Activated CD8-positive, alpha-beta T cell treated with anti-CD3 and anti-CD28 coated beads, Interleukin-2, amount 10 ng/mL, durations not matched to agents 7 days and 5 days (primary cell): ENCODE measurements around the gene UNC119B. TPM values are rescaled to one million over a fixed set of nuclear protein-coding genes. Genes with fewer than 3 reads are reported as not detected.
A peak's percentile ranks its signal among the peaks of the same experiment; 100 is the strongest.

ENCODE experiments used
- ATAC-seq: fragments of 150-1000 bp; cut with Tn5 transposase; one replicate; pipeline ENCODE4 v1.10.0; 2021; ENCODE audit warnings: moderate library complexity
- CTCF ChIA-PET: fragments of 350-600 bp; sonication (Branson Sonifier 250); formaldehyde crosslinking; loops from one replicate; lab custom pipeline; 2021; ENCODE audit warnings: antibody characterized with exemption; lab: Charles Lee
- POLR2A ChIA-PET: fragments of 350-600 bp; sonication (Branson Sonifier 250); formaldehyde crosslinking; loops from one replicate; lab custom pipeline; 2021; ENCODE audit warnings: antibody characterized with exemption; lab: Charles Lee
- DNase-seq: peaks from one replicate; pipeline ENCODE4 v3.0.0-alpha.2; 2020
- H3K27ac Mint-ChIP-seq: one replicate; pipeline ENCODE4 v1.8.0; 2021; ENCODE audit warnings: mild to moderate bottlenecking, mixed read lengths
- H3K27me3 Mint-ChIP-seq: one replicate; pipeline ENCODE4 v1.8.0; 2021; ENCODE audit warnings: low read depth, mixed read lengths
- H3K36me3 Mint-ChIP-seq: one replicate; pipeline ENCODE4 v1.8.0; 2021; ENCODE audit warnings: low read depth, mixed read lengths
- H3K4me1 Mint-ChIP-seq: one replicate; pipeline ENCODE4 v1.8.0; 2021; ENCODE audit warnings: low read depth, mixed read lengths
- H3K4me3 Mint-ChIP-seq: one replicate; pipeline ENCODE4 v1.8.0; 2021; ENCODE audit warnings: mild to moderate bottlenecking, mixed read lengths
- H3K9me3 Mint-ChIP-seq: one replicate; pipeline ENCODE4 v1.8.0; 2022; ENCODE audit warnings: mixed read lengths; ENCODE audit not compliant: insufficient read depth
- total RNA-seq, 2 experiments: library from RNA; stranded (reverse); gene quantifications; one replicate each; pipeline ENCODE4 v1.2.3, GENCODE V29; 2021

UNC119B gene
- total RNA-seq, 2 experiments from 2014 or later, result 18.5 to 18.9 TPM

GRCh38 chr12:120760349-120761254 lies 50.3 kb downstream of the UNC119B start:
- Mint-ChIP-seq H3K27me3 (no peaks in the 10 kb centered on the region), H3K9me3 (peaks cover under 1% of the 10 kb centered on the region), H3K36me3 (peaks cover 13% of the 10 kb centered on the region), H3K27ac (peak overlapping the region; percentile 64), H3K4me1 (no peaks in the 10 kb centered on the region), H3K4me3 (no peak overlapping the region)
- ChIA-PET CTCF (no interaction called here), POLR2A (no interaction called here)
- DNase-seq (no peak), ATAC-seq (no peak)

- DNase-seq, result no peak
- H3K27ac Mint-ChIP-seq, result no peak overlapping the region
- ChIA-PET POLR2A (no interaction called here), CTCF (interaction anchor here (0.9 to 1.1 kb wide), 2 partner anchors 9 to 210 kb away, joined by 3 read pairs; no protein-coding TSS in a partner anchor)
- no peaks in the 10 kb centered on the region for H3K4me1 Mint-ChIP-seq
- H3K9me3 Mint-ChIP-seq, result no peaks in the 10 kb centered on the region
- H3K27me3 Mint-ChIP-seq, result no peaks in the 10 kb centered on the region
- peaks cover 13% of the 10 kb centered on the region for H3K36me3 Mint-ChIP-seq
- no peak for ATAC-seq
- H3K4me3 Mint-ChIP-seq, result no peak overlapping the region
These were observed 51.3 kb downstream of the UNC119B start for GRCh38 chr12:120761519-120761934.

GRCh38 chr12:120762086-120762485 lies 51.8 kb downstream of the UNC119B start:
- no peak for ATAC-seq
- DNase-seq, result no peak
- no peak overlapping the region for H3K27ac Mint-ChIP-seq
- no peaks in the 10 kb centered on the region for H3K9me3 Mint-ChIP-seq
- no peaks in the 10 kb centered on the region for H3K27me3 Mint-ChIP-seq
- no peak overlapping the region for H3K4me3 Mint-ChIP-seq
- no peaks in the 10 kb centered on the region for H3K4me1 Mint-ChIP-seq
- ChIA-PET CTCF (interaction anchor here (0.9 to 1.1 kb wide), 2 partner anchors 9 to 210 kb away, joined by 3 read pairs; no protein-coding TSS in a partner anchor), POLR2A (interaction anchor here (1.1 kb wide), 1 partner anchor 210 kb away, joined by 3 read pairs; no protein-coding TSS in a partner anchor)
- peaks cover 16% of the 10 kb centered on the region for H3K36me3 Mint-ChIP-seq

- H3K4me1 Mint-ChIP-seq, result no peaks in the 10 kb centered on the region
- no peak overlapping the region for H3K27ac Mint-ChIP-seq
- POLR2A ChIA-PET, result no interaction called here
- DNase-seq (no peak), ATAC-seq (no peak)
- H3K4me3 Mint-ChIP-seq, result no peak overlapping the region
- H3K9me3 Mint-ChIP-seq, result no peaks in the 10 kb centered on the region
- CTCF ChIA-PET, result interaction anchor here (0.6 kb wide), 1 partner anchor 12 kb away, joined by 3 read pairs; no protein-coding TSS in a partner anchor
- H3K36me3 Mint-ChIP-seq, result peaks cover 16% of the 10 kb centered on the region
- H3K27me3 Mint-ChIP-seq, result no peaks in the 10 kb centered on the region
These were observed 53.0 kb downstream of the UNC119B start for GRCh38 chr12:120763250-120763649.

GRCh38 chr12:120764816-120765215 lies 54.6 kb downstream of the UNC119B start:
- no peaks in the 10 kb centered on the region for H3K9me3 Mint-ChIP-seq
- peaks cover 16% of the 10 kb centered on the region for H3K36me3 Mint-ChIP-seq
- CTCF ChIA-PET, result interaction anchor here (0.8 to 2.7 kb wide), 3 partner anchors 11 to 207 kb away, joined by 3 to 9 read pairs (median 3); no protein-coding TSS in a partner anchor
- DNase-seq, result no peak
- H3K4me1 Mint-ChIP-seq, result no peaks in the 10 kb centered on the region
- H3K27me3 Mint-ChIP-seq, result no peaks in the 10 kb centered on the region
- POLR2A ChIA-PET, result no interaction called here
- H3K27ac Mint-ChIP-seq, result no peak overlapping the region
- no peak overlapping the region for H3K4me3 Mint-ChIP-seq
- no peak for ATAC-seq

GRCh38 chr12:120766566-120766965 lies 56.3 kb downstream of the UNC119B start:
- Mint-ChIP-seq H3K36me3 (peaks cover 14% of the 10 kb centered on the region), H3K4me3 (no peak overlapping the region), H3K4me1 (no peaks in the 10 kb centered on the region), H3K27ac (no peak overlapping the region), H3K27me3 (no peaks in the 10 kb centered on the region), H3K9me3 (no peaks in the 10 kb centered on the region)
- POLR2A ChIA-PET, result no interaction called here
- DNase-seq, result no peak
- CTCF ChIA-PET, result interaction anchor here (2.7 kb wide), 1 partner anchor 205 kb away, joined by 9 read pairs; no protein-coding TSS in a partner anchor
- ATAC-seq, result no peak

- H3K4me3 Mint-ChIP-seq, result no peak overlapping the region
- peaks cover 12% of the 10 kb centered on the region for H3K36me3 Mint-ChIP-seq
- H3K27ac Mint-ChIP-seq, result no peak overlapping the region
- ChIA-PET CTCF (no interaction called here), POLR2A (no interaction called here)
- DNase-seq (no peak), ATAC-seq (no peak)
- H3K4me1 Mint-ChIP-seq, result no peaks in the 10 kb centered on the region
- no peaks in the 10 kb centered on the region for H3K9me3 Mint-ChIP-seq
- no peaks in the 10 kb centered on the region for H3K27me3 Mint-ChIP-seq
These were observed 57.1 kb downstream of the UNC119B start for GRCh38 chr12:120767071-120768024.

GRCh38 chr12:120771097-120771496 lies 60.8 kb downstream of the UNC119B start:
- H3K4me3 Mint-ChIP-seq, result no peak overlapping the region
- H3K27ac Mint-ChIP-seq, result peak overlapping the region; percentile 35
- H3K27me3 Mint-ChIP-seq, result no peaks in the 10 kb centered on the region
- H3K9me3 Mint-ChIP-seq, result no peaks in the 10 kb centered on the region
- peaks cover 18% of the 10 kb centered on the region for H3K4me1 Mint-ChIP-seq
- ChIA-PET CTCF (interaction anchor here (0.9 to 1.4 kb wide), 2 partner anchors 9 to 145 kb away, joined by 3 read pairs; no protein-coding TSS in a partner anchor), POLR2A (no interaction called here)
- H3K36me3 Mint-ChIP-seq, result peaks cover 7% of the 10 kb centered on the region
- DNase-seq (no peak), ATAC-seq (no peak)

Other genes starting within 250 kb of the UNC119B start
- gene SRSF9, start 240.7 kb upstream of the UNC119B start, total RNA-seq, result 100 to 1,000 TPM; 199 to 219 TPM
- 100 to 1,000 TPM; 273 to 275 TPM for gene DYNLL1, start 214.3 kb upstream of the UNC119B start, total RNA-seq
- 10 to 100 TPM; 28.6 to 30.6 TPM for gene COQ5, start 181.3 kb upstream of the UNC119B start, total RNA-seq
- 100 to 1,000 TPM; 192 to 204 TPM for gene RNF10, start 176.1 kb upstream of the UNC119B start, total RNA-seq
- 10 to 100 TPM; 63.3 to 64.0 TPM for gene POP5, start 129.1 kb upstream of the UNC119B start, total RNA-seq
- under 1 TPM in 1 of 2 experiments, not detected in 1; 0.34 TPM for gene CABP1, start 69.8 kb upstream of the UNC119B start, total RNA-seq
- 100 to 1,000 TPM in 1 of 2 experiments, 10 to 100 TPM in 1; 95.0 to 102 TPM for gene MLEC, start 23.3 kb upstream of the UNC119B start, total RNA-seq
- 10 to 100 TPM; 18.6 to 19.1 TPM for gene ACADS, start 15.4 kb downstream of the UNC119B start, total RNA-seq
- 10 to 100 TPM; 23.3 to 27.8 TPM for gene SPPL3, start 193.9 kb downstream of the UNC119B start, total RNA-seq